PFSK-1 (cell line): Measurements from ENCODE around the gene MAP2K7.

Experiments
- REST ChIP-seq, 2 experiments: IDR thresholded peaks; 2 replicates each; pipeline versions ENCODE4 v1.6.1 to v1.8.0; 2011 to 2012; ENCODE audit warnings: low read depth in 2 of 2, low read length in 2 of 2, control low read depth in 1 of 2, inconsistent platforms in 1 of 2, mild to moderate bottlenecking in 1 of 2, moderate library complexity in 1 of 2; ENCODE audit not compliant: insufficient read depth in 1 of 2
- SIN3A ChIP-seq: IDR thresholded peaks from 2 replicates; pipeline ENCODE4 v1.6.1; 2012; ENCODE audit warnings: mild to moderate bottlenecking, low read length, moderate library complexity, borderline replicate concordance; ENCODE audit not compliant: insufficient read depth
- TAF1 ChIP-seq: IDR thresholded peaks from 2 replicates; pipeline ENCODE4 v1.6.1; 2012; ENCODE audit warnings: low read length, control low read depth, borderline replicate concordance; ENCODE audit not compliant: insufficient read depth

- TF ChIP-seq SIN3A = no peak
- TF ChIP-seq TAF1 = no peak
- no peak for TF ChIP-seq REST (IDR thresholded peaks at IDR 0.05; ENCODE audit: insufficient read depth in 1 of 2, low read depth in 2 of 2, low read length in 2 of 2)
These were observed 3.9 kb downstream of the MAP2K7 start for GRCh38 chr19:7907544-7907943.
